HEK293T (cell line): ENCODE data around the gene KRT38.

Experiments
- CTCF ChIA-PET: fragments of 350-600 bp; formaldehyde crosslinking; extraction: SDS; loops from one replicate; lab custom pipeline; 2021; ENCODE audit warnings: antibody characterized with exemption, inconsistent platforms; lab: Yijun Ruan, JAX
- POLR2A ChIA-PET: fragments of 350-600 bp; formaldehyde crosslinking; extraction: SDS; loops from one replicate; lab custom pipeline; 2020; ENCODE audit warnings: antibody characterized with exemption, inconsistent platforms; lab: Yijun Ruan, JAX
- DNase-seq: peaks from one replicate; pipeline ENCODE4 v3.0.0; 2012; ENCODE audit warnings: mixed read lengths; ENCODE audit errors: extremely low spot score
- ARNT ChIP-seq: fragments of 450-650 bp; IDR thresholded peaks from 2 replicates; pipeline ENCODE4 v1.6.1; 2017; ENCODE audit warnings: mild to moderate bottlenecking
- BHLHE40 ChIP-seq: fragments of 450-650 bp; IDR thresholded peaks from 2 replicates; pipeline ENCODE4 v1.6.1; 2016; ENCODE audit warnings: mild to moderate bottlenecking, moderate library complexity, borderline replicate concordance
- CTBP1 ChIP-seq: fragments of 450-650 bp; IDR thresholded peaks from 2 replicates; pipeline ENCODE4 v1.6.1; 2016; ENCODE audit warnings: borderline replicate concordance
- ELF4 ChIP-seq: fragments of 450-650 bp; IDR thresholded peaks from 2 replicates; pipeline ENCODE4 v1.6.1; 2017; ENCODE audit warnings: antibody characterized with exemption
- FOXA1 ChIP-seq: fragments of 450-650 bp; IDR thresholded peaks from 2 replicates; pipeline ENCODE4 v1.6.1; 2016; ENCODE audit warnings: mild to moderate bottlenecking
- FOXK2 ChIP-seq: fragments of 450-650 bp; IDR thresholded peaks from 2 replicates; pipeline ENCODE4 v1.6.1; 2016; ENCODE audit warnings: mild to moderate bottlenecking
- FOXM1 ChIP-seq: fragments of 450-650 bp; IDR thresholded peaks from 2 replicates; pipeline ENCODE4 v1.6.1; 2017; ENCODE audit warnings: mild to moderate bottlenecking, borderline replicate concordance
- HDGF ChIP-seq: fragments of 450-650 bp; IDR thresholded peaks from 2 replicates; pipeline ENCODE4 v1.6.1; 2017; ENCODE audit warnings: antibody characterized with exemption, borderline replicate concordance
- L3MBTL2 ChIP-seq: fragments of 450-650 bp; conservative IDR thresholded peaks from 2 replicates; pipeline ENCODE4 v1.6.1; 2016; ENCODE audit warnings: mild to moderate bottlenecking
- LEF1 ChIP-seq: fragments of 450-650 bp; IDR thresholded peaks from 2 replicates; pipeline ENCODE4 v1.6.1; 2017; ENCODE audit warnings: mild to moderate bottlenecking, borderline replicate concordance
- NFRKB ChIP-seq: fragments of 450-650 bp; IDR thresholded peaks from 2 replicates; pipeline ENCODE4 v1.6.1; 2016; ENCODE audit warnings: mild to moderate bottlenecking, moderate library complexity
- SP1 ChIP-seq: fragments of 450-650 bp; IDR thresholded peaks from 2 replicates; pipeline ENCODE4 v1.6.1; 2017
- SUZ12 ChIP-seq: fragments of 450-650 bp; IDR thresholded peaks from 2 replicates; pipeline ENCODE4 v1.6.1; 2016; ENCODE audit warnings: mild to moderate bottlenecking
- TARDBP ChIP-seq: fragments of 450-650 bp; IDR thresholded peaks from 2 replicates; pipeline ENCODE4 v1.6.1; 2016
- ZNF384 ChIP-seq: fragments of 450-650 bp; IDR thresholded peaks from 2 replicates; pipeline ENCODE4 v1.6.1; 2016
- TF ChIP-seq, protein P1 (sequence below): fragments of 450-650 bp; IDR thresholded peaks from 2 replicates; pipeline ENCODE4 v1.6.1; 2016

Gene KRT38

DNA sequence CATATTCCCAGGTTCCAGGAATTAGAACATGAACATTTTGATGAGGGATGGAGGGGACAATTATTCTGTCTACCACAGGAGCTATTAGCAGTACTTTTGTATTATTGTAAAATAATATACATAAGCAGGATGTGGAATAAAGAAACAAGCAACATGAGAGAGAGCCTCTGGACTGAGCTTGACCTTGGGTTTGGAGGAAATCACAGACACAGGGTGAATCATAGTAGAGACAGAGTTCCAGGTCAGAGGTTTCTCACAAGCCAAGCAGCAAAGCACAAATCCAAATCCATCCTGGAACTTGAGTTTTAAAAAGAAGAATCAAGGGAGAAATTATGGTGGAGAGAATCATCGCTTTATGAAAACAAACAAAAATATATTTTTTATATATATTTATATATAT lies 48.5 kb downstream of the KRT38 start:
- ChIA-PET POLR2A (no interaction called here), CTCF (no interaction called here)
- TF ChIP-seq BHLHE40: no peak
- no peak for TF ChIP-seq TARDBP
- TF ChIP-seq SUZ12: no peak
- no peak for TF ChIP-seq ELF4
- no peak for TF ChIP-seq FOXA1
- no peak for TF ChIP-seq LEF1
- TF ChIP-seq CTBP1: no peak
- no peak for TF ChIP-seq NFRKB
- no peak for TF ChIP-seq L3MBTL2
- TF ChIP-seq, protein P1, sequence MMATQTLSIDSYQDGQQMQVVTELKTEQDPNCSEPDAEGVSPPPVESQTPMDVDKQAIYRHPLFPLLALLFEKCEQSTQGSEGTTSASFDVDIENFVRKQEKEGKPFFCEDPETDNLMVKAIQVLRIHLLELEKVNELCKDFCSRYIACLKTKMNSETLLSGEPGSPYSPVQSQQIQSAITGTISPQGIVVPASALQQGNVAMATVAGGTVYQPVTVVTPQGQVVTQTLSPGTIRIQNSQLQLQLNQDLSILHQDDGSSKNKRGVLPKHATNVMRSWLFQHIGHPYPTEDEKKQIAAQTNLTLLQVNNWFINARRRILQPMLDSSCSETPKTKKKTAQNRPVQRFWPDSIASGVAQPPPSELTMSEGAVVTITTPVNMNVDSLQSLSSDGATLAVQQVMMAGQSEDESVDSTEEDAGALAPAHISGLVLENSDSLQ: no peak
- no peak for TF ChIP-seq FOXK2
- no peak for TF ChIP-seq ARNT
- no peak for TF ChIP-seq ZNF384
- no peak for TF ChIP-seq FOXM1
- TF ChIP-seq HDGF: no peak
- TF ChIP-seq SP1: no peak
- DNase-seq: no peak

DNA sequence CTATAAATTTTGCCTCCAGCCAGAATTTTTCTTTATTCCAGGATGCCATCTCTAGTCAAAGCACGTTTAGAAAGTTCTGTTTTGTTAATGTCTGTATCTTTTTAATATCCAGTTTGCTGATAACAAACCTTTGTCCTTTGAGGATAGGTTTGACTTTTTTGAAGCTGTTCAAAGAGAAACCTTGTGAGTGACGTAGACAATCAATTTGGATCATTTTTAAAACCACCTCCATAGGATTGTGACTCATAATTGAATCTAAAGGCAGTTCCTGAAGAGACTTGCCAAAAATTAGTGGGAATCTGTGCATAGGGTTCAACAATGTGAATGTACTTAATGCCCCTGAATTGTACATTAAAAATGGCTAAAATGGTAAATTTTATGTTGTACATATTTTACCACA lies 49.2 kb downstream of the KRT38 start:
- CTCF ChIA-PET: interaction anchor here (1.0 kb wide), 1 partner anchor 256 kb away, joined by 4 read pairs; no protein-coding TSS in a partner anchor
- no peak for TF ChIP-seq FOXK2
- TF ChIP-seq SUZ12: no peak
- TF ChIP-seq ARNT: no peak
- no peak for TF ChIP-seq BHLHE40
- no peak for TF ChIP-seq TARDBP
- no peak for TF ChIP-seq NFRKB
- no peak for TF ChIP-seq CTBP1
- TF ChIP-seq LEF1: no peak
- no peak for TF ChIP-seq ZNF384
- TF ChIP-seq, protein P1: no peak
- POLR2A ChIA-PET: no interaction called here
- DNase-seq: no peak

DNA sequence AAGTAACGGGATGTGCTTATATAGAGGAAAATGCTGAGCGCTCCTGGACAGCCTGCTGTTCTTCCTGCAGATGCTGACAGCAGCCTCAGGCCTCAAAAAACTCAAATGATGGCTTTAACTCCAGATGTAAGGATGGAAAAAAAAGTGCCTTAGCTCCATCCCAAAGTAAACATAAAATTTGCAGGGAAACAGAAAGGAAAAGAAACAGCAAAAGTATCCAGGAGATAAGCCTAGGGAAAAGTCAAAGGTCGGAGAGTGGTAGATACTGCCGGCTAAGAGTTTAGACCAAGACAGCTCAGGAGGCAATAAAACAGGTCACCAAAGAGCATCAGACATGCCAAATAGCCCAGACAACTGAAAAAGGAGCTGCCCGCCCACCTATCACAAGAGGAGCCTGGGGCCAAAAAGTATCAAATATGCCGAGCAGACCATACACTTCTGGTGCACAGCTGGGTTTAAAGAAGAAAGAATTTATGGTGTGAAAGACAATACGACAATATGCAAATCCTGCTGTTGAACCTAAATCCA lies 50.3 kb downstream of the KRT38 start:
- TF ChIP-seq, protein P1: no peak
- no peak for TF ChIP-seq ELF4
- no peak for TF ChIP-seq SUZ12
- TF ChIP-seq SP1: no peak
- no peak for TF ChIP-seq ARNT
- no peak for TF ChIP-seq ZNF384
- TF ChIP-seq NFRKB: no peak
- TF ChIP-seq HDGF: no peak
- no peak for TF ChIP-seq BHLHE40
- no peak for TF ChIP-seq CTBP1
- no peak for TF ChIP-seq TARDBP
- TF ChIP-seq L3MBTL2: no peak
- ChIA-PET POLR2A (no interaction called here), CTCF (interaction anchor here (1.0 kb wide), 1 partner anchor 257 kb away, joined by 4 read pairs; no protein-coding TSS in a partner anchor)
- DNase-seq: no peak

DNA sequence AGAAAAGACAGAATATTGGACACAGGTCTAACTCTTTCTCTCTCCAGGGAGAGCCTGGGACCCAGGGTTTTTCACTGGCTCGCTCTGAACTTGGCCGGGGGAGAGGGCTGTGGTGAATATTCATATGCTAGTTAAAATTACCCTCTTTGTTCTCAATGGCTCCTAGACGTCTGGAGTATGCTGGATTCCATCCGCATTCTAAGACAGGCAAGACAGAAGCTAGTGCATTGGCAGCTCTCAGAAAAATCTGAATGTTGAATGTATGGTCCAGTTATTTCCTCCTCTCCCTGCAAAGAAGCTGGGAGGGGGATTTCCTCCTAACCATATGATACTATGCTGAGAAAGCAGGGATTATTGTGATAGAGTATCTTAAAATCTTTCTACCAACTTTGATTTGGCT lies 53.1 kb downstream of the KRT38 start:
- CTCF ChIA-PET: no interaction called here
- no peak for DNase-seq
- POLR2A ChIA-PET: no interaction called here
- no peak for TF ChIP-seq ELF4
- TF ChIP-seq, protein P1: no peak
- TF ChIP-seq BHLHE40: no peak
- no peak for TF ChIP-seq TARDBP
- TF ChIP-seq LEF1: no peak
- no peak for TF ChIP-seq NFRKB
- TF ChIP-seq SP1: no peak
- TF ChIP-seq FOXK2: no peak
- no peak for TF ChIP-seq FOXM1
- no peak for TF ChIP-seq L3MBTL2
- no peak for TF ChIP-seq ARNT
- TF ChIP-seq FOXA1: no peak
- TF ChIP-seq ZNF384: no peak
- no peak for TF ChIP-seq CTBP1
- TF ChIP-seq HDGF: no peak
- no peak for TF ChIP-seq SUZ12

DNA sequence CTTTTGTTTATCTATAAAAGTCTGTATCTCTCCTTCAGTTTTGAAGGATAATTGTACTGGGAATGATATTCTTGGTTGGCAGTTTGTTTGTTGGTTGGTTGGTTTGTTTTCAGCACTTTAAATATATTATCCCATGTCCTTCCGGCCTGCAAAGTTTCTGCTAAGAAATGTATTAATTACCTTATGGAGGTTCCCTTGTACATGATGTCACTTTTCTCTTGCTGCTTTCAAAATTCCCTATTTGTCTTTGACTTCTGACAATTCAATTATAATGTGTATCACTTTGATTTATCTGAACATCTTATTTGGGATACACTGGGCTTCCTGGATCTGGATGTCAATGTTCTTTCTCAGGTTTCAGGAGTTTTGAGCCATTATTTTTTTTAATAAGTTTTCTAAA lies 54.6 kb downstream of the KRT38 start:
- no peak for DNase-seq
- ChIA-PET CTCF (no interaction called here), POLR2A (no interaction called here)
- no peak for TF ChIP-seq CTBP1
- no peak for TF ChIP-seq ELF4
- no peak for TF ChIP-seq SUZ12
- TF ChIP-seq FOXM1: no peak
- no peak for TF ChIP-seq SP1
- TF ChIP-seq ZNF384: no peak
- no peak for TF ChIP-seq HDGF
- TF ChIP-seq FOXA1: no peak
- TF ChIP-seq FOXK2: no peak
- TF ChIP-seq BHLHE40: no peak
- no peak for TF ChIP-seq L3MBTL2
